Measurements from ENCODE around the gene ADCY2. TPM values are rescaled to one million over a fixed set of nuclear protein-coding genes. Genes with fewer than 3 reads are reported as not detected.

The ADCY2 gene
- total RNA-seq, 5 donors from 2014 or later (not counting 1 experiment from before 2014, with no cell fraction given) = 0.23 to 0.32 TPM; not detected in 3

GRCh38 chr5:7625740-7626139, 229.8 kb downstream of the ADCY2 start:
- Mint-ChIP-seq H3K4me3 (no peak overlapping the region), H3K27ac (no peak overlapping the region), H3K9me3 (peaks cover 0 to 8% (median 6%) of the 10 kb centered on the region in 3 donors), H3K36me3 (no peaks in the 10 kb centered on the region), H3K27me3 (no peaks in the 10 kb centered on the region), H3K4me1 (no peaks in the 10 kb centered on the region)
- Histone ChIP-seq H3K4me3 (ENCODE audit: control insufficient read depth in 1 of 2, extremely low read depth in 1 of 2, low read length in 1 of 2) (no peak overlapping the region), H3K4me1 (ENCODE audit: control insufficient read depth in 1 of 2, extremely low read depth in 1 of 2, insufficient read depth in 2 of 2, low read length in 2 of 2) (no peaks in the 10 kb centered on the region), H3K36me3 (ENCODE audit: control insufficient read depth in 2 of 2, extremely low read depth in 1 of 2, insufficient read depth in 1 of 2, low read length in 1 of 2) (no peaks in the 10 kb centered on the region), H3K9me3 (no peaks in the 10 kb centered on the region), H3K27ac (ENCODE audit: low read length) (no peak overlapping the region), H3K27me3 (replicated peaks in 1 of 2; ENCODE audit: control insufficient read depth in 2 of 2, extremely low read depth in 1 of 2, insufficient read depth in 2 of 2, low read length in 1 of 2) (no peaks in the 10 kb centered on the region)
- WGBS (ENCODE audit: insufficient coverage) = 44% methylated on average over 1 of the region's 2 CpGs
- ATAC-seq (replicated peaks in 1 of 4) (no peak), DNase-seq (no peak)
- ChIA-PET CTCF (no interaction called here), POLR2A (interaction anchor here in 1 of 2 donors (0.7 kb wide), 1 partner anchor 1580 kb away, joined by 3 read pairs; no protein-coding TSS in a partner anchor)

GRCh38 chr5:7628248-7628647, 232.3 kb downstream of the ADCY2 start:
- Histone ChIP-seq H3K36me3 (ENCODE audit: control insufficient read depth in 2 of 2, extremely low read depth in 1 of 2, insufficient read depth in 1 of 2, low read length in 1 of 2) (no peaks in the 10 kb centered on the region), H3K27me3 (replicated peaks in 1 of 2; ENCODE audit: control insufficient read depth in 2 of 2, extremely low read depth in 1 of 2, insufficient read depth in 2 of 2, low read length in 1 of 2) (no peaks in the 10 kb centered on the region), H3K4me1 (ENCODE audit: control insufficient read depth in 1 of 2, extremely low read depth in 1 of 2, insufficient read depth in 2 of 2, low read length in 2 of 2) (no peaks in the 10 kb centered on the region), H3K27ac (ENCODE audit: low read length) (no peak overlapping the region), H3K9me3 (no peaks in the 10 kb centered on the region), H3K4me3 (ENCODE audit: control insufficient read depth in 1 of 2, extremely low read depth in 1 of 2, low read length in 1 of 2) (no peak overlapping the region)
- no peak overlapping the region for H3K27ac Mint-ChIP-seq
- ChIA-PET CTCF (no interaction called here), POLR2A (no interaction called here)
- no peak for ATAC-seq (replicated peaks in 1 of 4)
- no peaks in the 10 kb centered on the region for H3K4me1 Mint-ChIP-seq
- DNase-seq = no peak
- no peak overlapping the region for H3K4me3 Mint-ChIP-seq
- peaks cover 0 to 10% (median 6%) of the 10 kb centered on the region in 3 donors for H3K9me3 Mint-ChIP-seq
- no peaks in the 10 kb centered on the region for H3K36me3 Mint-ChIP-seq
- no peaks in the 10 kb centered on the region for H3K27me3 Mint-ChIP-seq

- no peaks in the 10 kb centered on the region for H3K27me3 ChIP-seq (replicated peaks in 1 of 2; ENCODE audit: control insufficient read depth in 2 of 2, extremely low read depth in 1 of 2, insufficient read depth in 2 of 2, low read length in 1 of 2)
- 94% methylated on average over 3 of the region's 5 CpGs for WGBS (ENCODE audit: insufficient coverage)
- POLR2A ChIA-PET = no interaction called here
- ATAC-seq (replicated peaks in 1 of 4) (no peak), DNase-seq (no peak)
- Mint-ChIP-seq H3K27ac (no peak overlapping the region), H3K4me3 (no peak overlapping the region), H3K9me3 (peaks cover 0 to 10% (median 6%) of the 10 kb centered on the region in 3 donors), H3K4me1 (no peaks in the 10 kb centered on the region), H3K27me3 (no peaks in the 10 kb centered on the region), H3K36me3 (no peaks in the 10 kb centered on the region)
- no peaks in the 10 kb centered on the region for H3K4me1 ChIP-seq (ENCODE audit: control insufficient read depth in 1 of 2, extremely low read depth in 1 of 2, insufficient read depth in 2 of 2, low read length in 2 of 2)
- no peaks in the 10 kb centered on the region for H3K9me3 ChIP-seq
- H3K27ac ChIP-seq (ENCODE audit: low read length) = no peak overlapping the region
- CTCF ChIA-PET = no interaction called here
- H3K4me3 ChIP-seq (ENCODE audit: control insufficient read depth in 1 of 2, extremely low read depth in 1 of 2, low read length in 1 of 2) = no peak overlapping the region
- H3K36me3 ChIP-seq (ENCODE audit: control insufficient read depth in 2 of 2, extremely low read depth in 1 of 2, insufficient read depth in 1 of 2, low read length in 1 of 2) = no peaks in the 10 kb centered on the region
These were observed 232.9 kb downstream of the ADCY2 start for GRCh38 chr5:7628820-7629219.

- Mint-ChIP-seq H3K4me3 (no peak overlapping the region), H3K9me3 (peaks cover 0 to 10% (median 6%) of the 10 kb centered on the region in 3 donors), H3K27ac (no peak overlapping the region), H3K27me3 (no peaks in the 10 kb centered on the region), H3K36me3 (no peaks in the 10 kb centered on the region), H3K4me1 (no peaks in the 10 kb centered on the region)
- no peaks in the 10 kb centered on the region for H3K4me1 ChIP-seq (ENCODE audit: control insufficient read depth in 1 of 2, extremely low read depth in 1 of 2, insufficient read depth in 2 of 2, low read length in 2 of 2)
- H3K9me3 ChIP-seq = no peaks in the 10 kb centered on the region
- ChIA-PET CTCF (no interaction called here), POLR2A (no interaction called here)
- no peak overlapping the region for H3K27ac ChIP-seq (ENCODE audit: low read length)
- no peaks in the 10 kb centered on the region for H3K36me3 ChIP-seq (ENCODE audit: control insufficient read depth in 2 of 2, extremely low read depth in 1 of 2, insufficient read depth in 1 of 2, low read length in 1 of 2)
- no peak for ATAC-seq (replicated peaks in 1 of 4)
- H3K27me3 ChIP-seq (replicated peaks in 1 of 2; ENCODE audit: control insufficient read depth in 2 of 2, extremely low read depth in 1 of 2, insufficient read depth in 2 of 2, low read length in 1 of 2) = no peaks in the 10 kb centered on the region
- DNase-seq = no peak
- WGBS (ENCODE audit: insufficient coverage) = 17% methylated on average over 2 of the region's 5 CpGs
- no peak overlapping the region for H3K4me3 ChIP-seq (ENCODE audit: control insufficient read depth in 1 of 2, extremely low read depth in 1 of 2, low read length in 1 of 2)
These were observed 233.6 kb downstream of the ADCY2 start for GRCh38 chr5:7629561-7629960.

GRCh38 chr5:7634837-7635236, 238.9 kb downstream of the ADCY2 start:
- ATAC-seq (replicated peaks in 1 of 4) = no peak
- DNase-seq = no peak
- no peaks in the 10 kb centered on the region for H3K36me3 ChIP-seq (ENCODE audit: control insufficient read depth in 2 of 2, extremely low read depth in 1 of 2, insufficient read depth in 1 of 2, low read length in 1 of 2)
- no peak overlapping the region for H3K27ac ChIP-seq (ENCODE audit: low read length)
- no peaks in the 10 kb centered on the region for H3K36me3 Mint-ChIP-seq
- H3K4me3 ChIP-seq (ENCODE audit: control insufficient read depth in 1 of 2, extremely low read depth in 1 of 2, low read length in 1 of 2) = no peak overlapping the region
- ChIA-PET POLR2A (no interaction called here), CTCF (interaction anchor here in 1 of 2 donors (0.6 kb wide), 1 partner anchor 1748 kb away, joined by 5 read pairs; no protein-coding TSS in a partner anchor)
- H3K27me3 ChIP-seq (replicated peaks in 1 of 2; ENCODE audit: control insufficient read depth in 2 of 2, extremely low read depth in 1 of 2, insufficient read depth in 2 of 2, low read length in 1 of 2) = no peaks in the 10 kb centered on the region
- H3K4me1 Mint-ChIP-seq = no peaks in the 10 kb centered on the region
- no peak overlapping the region for H3K4me3 Mint-ChIP-seq
- peaks cover 0 to 2% of the 10 kb centered on the region in 2 donors for H3K27me3 Mint-ChIP-seq
- WGBS (ENCODE audit: insufficient coverage) = 78% methylated on average over 3 of the region's 3 CpGs
- H3K9me3 ChIP-seq = no peaks in the 10 kb centered on the region
- peaks cover 3 to 11% (median 4%) of the 10 kb centered on the region in 3 donors for H3K9me3 Mint-ChIP-seq
- no peaks in the 10 kb centered on the region for H3K4me1 ChIP-seq (ENCODE audit: control insufficient read depth in 1 of 2, extremely low read depth in 1 of 2, insufficient read depth in 2 of 2, low read length in 2 of 2)
- H3K27ac Mint-ChIP-seq = no peak overlapping the region

- Histone ChIP-seq H3K27me3 (replicated peaks in 1 of 2; ENCODE audit: control insufficient read depth in 2 of 2, extremely low read depth in 1 of 2, insufficient read depth in 2 of 2, low read length in 1 of 2) (no peaks in the 10 kb centered on the region), H3K27ac (ENCODE audit: low read length) (no peak overlapping the region), H3K36me3 (ENCODE audit: control insufficient read depth in 2 of 2, extremely low read depth in 1 of 2, insufficient read depth in 1 of 2, low read length in 1 of 2) (no peaks in the 10 kb centered on the region), H3K4me3 (ENCODE audit: control insufficient read depth in 1 of 2, extremely low read depth in 1 of 2, low read length in 1 of 2) (no peak overlapping the region), H3K4me1 (ENCODE audit: control insufficient read depth in 1 of 2, extremely low read depth in 1 of 2, insufficient read depth in 2 of 2, low read length in 2 of 2) (no peaks in the 10 kb centered on the region), H3K9me3 (no peaks in the 10 kb centered on the region)
- Mint-ChIP-seq H3K9me3 (peaks cover 6 to 15% (median 8%) of the 10 kb centered on the region in 3 donors), H3K27me3 (peaks cover 0 to 2% of the 10 kb centered on the region in 2 donors), H3K27ac (no peak overlapping the region), H3K4me3 (no peak overlapping the region), H3K36me3 (no peaks in the 10 kb centered on the region), H3K4me1 (no peaks in the 10 kb centered on the region)
- 56% methylated on average over 1 of the region's 4 CpGs for WGBS (ENCODE audit: insufficient coverage)
- ATAC-seq (replicated peaks in 1 of 4) = no peak
- ChIA-PET POLR2A (no interaction called here), CTCF (no interaction called here)
- DNase-seq = no peak
These were observed 242.5 kb downstream of the ADCY2 start for GRCh38 chr5:7638456-7638855.

- ATAC-seq (replicated peaks in 1 of 4) (no peak), DNase-seq (no peak)
- no peaks in the 10 kb centered on the region for H3K36me3 ChIP-seq (ENCODE audit: control insufficient read depth in 2 of 2, extremely low read depth in 1 of 2, insufficient read depth in 1 of 2, low read length in 1 of 2)
- no peaks in the 10 kb centered on the region for H3K27me3 ChIP-seq (replicated peaks in 1 of 2; ENCODE audit: control insufficient read depth in 2 of 2, extremely low read depth in 1 of 2, insufficient read depth in 2 of 2, low read length in 1 of 2)
- Mint-ChIP-seq H3K4me1 (no peaks in the 10 kb centered on the region), H3K4me3 (no peak overlapping the region), H3K27ac (no peak overlapping the region), H3K27me3 (no peaks in the 10 kb centered on the region), H3K36me3 (no peaks in the 10 kb centered on the region), H3K9me3 (peaks cover 9 to 24% (median 9%) of the 10 kb centered on the region in 3 donors)
- no peak overlapping the region for H3K27ac ChIP-seq (ENCODE audit: low read length)
- ChIA-PET POLR2A (no interaction called here), CTCF (no interaction called here)
- no peaks in the 10 kb centered on the region for H3K4me1 ChIP-seq (ENCODE audit: control insufficient read depth in 1 of 2, extremely low read depth in 1 of 2, insufficient read depth in 2 of 2, low read length in 2 of 2)
- no peaks in the 10 kb centered on the region for H3K9me3 ChIP-seq
- H3K4me3 ChIP-seq (ENCODE audit: control insufficient read depth in 1 of 2, extremely low read depth in 1 of 2, low read length in 1 of 2) = no peak overlapping the region
These were observed 246.1 kb downstream of the ADCY2 start for GRCh38 chr5:7642029-7642428.

Data from T-cell (primary cell).